OCI-LY7 (cell line): Measurements from ENCODE around the gene TNFAIP8L2.

Experiments used
- CTCF ChIP-seq: fragments of 200-600 bp; sonication (generic); conservative IDR thresholded peaks from 2 replicates; pipeline ENCODE4 v1.5.1; 2014; ENCODE audit warnings: mild to moderate bottlenecking, antibody characterized with exemption, low read length, moderate library complexity, mixed read lengths
- EZH2phosphoT487 ChIP-seq: fragments of 200-600 bp; sonication (generic); IDR thresholded peaks from 2 replicates; pipeline ENCODE4 v1.6.1; 2018; ENCODE audit warnings: low read depth, borderline replicate concordance, mild to moderate bottlenecking, mixed run types, antibody characterized with exemption, low read length, moderate library complexity, mixed read lengths

- peak; percentile 80 for TF ChIP-seq CTCF
- no peak for TF ChIP-seq EZH2phosphoT487
These were observed 39.9 kb downstream of the TNFAIP8L2 start for GRCh38 chr1:151196292-151196800.
